ENCODE results near the gene ACAA1.

ACAA1 gene

GRCh38 chr3:38117748-38118420, 19.0 kb downstream of the ACAA1 start:
- FAIRE-seq, result no peak

GRCh38 chr3:38117163-38117716, 19.7 kb downstream of the ACAA1 start:
- no peak for FAIRE-seq

- no peak for FAIRE-seq
These were observed 20.3 kb downstream of the ACAA1 start for GRCh38 chr3:38116471-38117162.

GRCh38 chr3:38115645-38116427, 21.1 kb downstream of the ACAA1 start:
- no peak for FAIRE-seq

- no peak for FAIRE-seq
These were observed 21.9 kb downstream of the ACAA1 start for GRCh38 chr3:38114875-38115644.

GRCh38 chr3:38114052-38114874, 22.7 kb downstream of the ACAA1 start:
- FAIRE-seq, result no peak

GRCh38 chr3:38112378-38112761, 24.6 kb downstream of the ACAA1 start:
- no peak for FAIRE-seq

- no peak for FAIRE-seq
These were observed 25.1 kb downstream of the ACAA1 start for GRCh38 chr3:38111696-38112377.

- FAIRE-seq, result no peak
These were observed 25.7 kb downstream of the ACAA1 start for GRCh38 chr3:38111201-38111600.

GRCh38 chr3:38110314-38111050, 26.4 kb downstream of the ACAA1 start:
- FAIRE-seq, result no peak

- no peak for FAIRE-seq
These were observed 27.2 kb downstream of the ACAA1 start for GRCh38 chr3:38109580-38110313.

GRCh38 chr3:38108649-38109579, 28.0 kb downstream of the ACAA1 start:
- no peak for FAIRE-seq

GRCh38 chr3:38107911-38108648, 28.8 kb downstream of the ACAA1 start:
- FAIRE-seq, result no peak

GRCh38 chr3:38105525-38105924, 31.4 kb downstream of the ACAA1 start:
- no peak for FAIRE-seq

GRCh38 chr3:38102444-38102814, 34.5 kb downstream of the ACAA1 start:
- FAIRE-seq, result no peak

- FAIRE-seq, result no peak
These were observed 35.0 kb downstream of the ACAA1 start for GRCh38 chr3:38101811-38102443.

GRCh38 chr3:38100498-38100897, 36.4 kb downstream of the ACAA1 start:
- no peak for FAIRE-seq

Measured in G401.6 (cell line).